Measurements from ENCODE around the gene BCO1. TPM values are rescaled to one million over a fixed set of nuclear protein-coding genes. Genes with fewer than 3 reads are reported as not detected.

BCO1 gene
- total RNA-seq, 2 experiments from 2014 or later: not detected

DNA sequence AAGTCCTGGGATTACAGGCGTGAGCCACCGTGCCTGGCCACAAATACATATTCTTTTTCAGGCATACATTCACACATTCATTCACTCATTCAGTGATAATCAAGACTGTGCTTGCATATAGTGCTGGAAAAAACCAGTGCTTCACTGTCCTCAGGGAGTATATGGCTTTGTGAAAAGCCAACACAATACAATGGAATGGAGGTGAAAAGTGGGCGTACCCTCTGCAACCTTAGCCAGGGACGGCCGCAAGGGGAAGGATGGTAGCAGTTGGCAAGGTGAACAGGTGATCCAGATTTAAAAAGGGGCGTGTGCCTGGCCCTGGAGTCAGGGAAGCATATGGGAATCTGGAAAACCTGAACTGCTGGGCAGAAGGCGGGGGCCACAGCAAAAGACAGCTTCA is 58.1 kb downstream of the BCO1 start:
- Histone ChIP-seq H3K36me3 (ENCODE audit: insufficient read depth, low read length) (no peaks in the 10 kb centered on the region), H3K9me3 (ENCODE audit: low read length) (no peaks in the 10 kb centered on the region), H3K9me2 (ENCODE audit: insufficient read depth, low read length) (no peaks in the 10 kb centered on the region), H3K79me2 (ENCODE audit: insufficient read depth, low read depth, low read length) (no peaks in the 10 kb centered on the region), H3K4me2 (ENCODE audit: low read length) (no peak overlapping the region), H3K4me3 (ENCODE audit: low read depth, low read length, poor library complexity, severe bottlenecking) (no peak overlapping the region), H3K4me1 (ENCODE audit: insufficient read depth, low read length, poor library complexity, severe bottlenecking) (no peaks in the 10 kb centered on the region), H3K27ac (ENCODE audit: low read depth, low read length, poor library complexity, severe bottlenecking) (no peak overlapping the region), H4K20me1 (ENCODE audit: insufficient read depth, low read length) (no peaks in the 10 kb centered on the region), H2AFZ (ENCODE audit: low read length) (no peak overlapping the region)
- TF ChIP-seq, protein P1, sequence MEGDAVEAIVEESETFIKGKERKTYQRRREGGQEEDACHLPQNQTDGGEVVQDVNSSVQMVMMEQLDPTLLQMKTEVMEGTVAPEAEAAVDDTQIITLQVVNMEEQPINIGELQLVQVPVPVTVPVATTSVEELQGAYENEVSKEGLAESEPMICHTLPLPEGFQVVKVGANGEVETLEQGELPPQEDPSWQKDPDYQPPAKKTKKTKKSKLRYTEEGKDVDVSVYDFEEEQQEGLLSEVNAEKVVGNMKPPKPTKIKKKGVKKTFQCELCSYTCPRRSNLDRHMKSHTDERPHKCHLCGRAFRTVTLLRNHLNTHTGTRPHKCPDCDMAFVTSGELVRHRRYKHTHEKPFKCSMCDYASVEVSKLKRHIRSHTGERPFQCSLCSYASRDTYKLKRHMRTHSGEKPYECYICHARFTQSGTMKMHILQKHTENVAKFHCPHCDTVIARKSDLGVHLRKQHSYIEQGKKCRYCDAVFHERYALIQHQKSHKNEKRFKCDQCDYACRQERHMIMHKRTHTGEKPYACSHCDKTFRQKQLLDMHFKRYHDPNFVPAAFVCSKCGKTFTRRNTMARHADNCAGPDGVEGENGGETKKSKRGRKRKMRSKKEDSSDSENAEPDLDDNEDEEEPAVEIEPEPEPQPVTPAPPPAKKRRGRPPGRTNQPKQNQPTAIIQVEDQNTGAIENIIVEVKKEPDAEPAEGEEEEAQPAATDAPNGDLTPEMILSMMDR (conservative IDR thresholded peaks at IDR 0.05; ENCODE audit: low read length): no peak
- TF ChIP-seq EZH2phosphoT487 (IDR thresholded peaks at IDR 0.05; ENCODE audit: borderline replicate concordance, low read depth, low read length): no peak
- CTCF ChIA-PET (ENCODE audit: unreplicated experiment): no interaction called here
- no peak for DNase-seq (ENCODE audit: low spot score)
- POLR2A ChIA-PET: interaction anchor here (0.6 kb wide), 1 partner anchor 1314 kb away, joined by 3 read pairs; no protein-coding TSS in a partner anchor
- BruUV-seq (replicated peaks): no TSS peak
- intact Hi-C loops (cut with micrococcal nuclease; ENCODE audit: unreplicated experiment): no loop called here

DNA sequence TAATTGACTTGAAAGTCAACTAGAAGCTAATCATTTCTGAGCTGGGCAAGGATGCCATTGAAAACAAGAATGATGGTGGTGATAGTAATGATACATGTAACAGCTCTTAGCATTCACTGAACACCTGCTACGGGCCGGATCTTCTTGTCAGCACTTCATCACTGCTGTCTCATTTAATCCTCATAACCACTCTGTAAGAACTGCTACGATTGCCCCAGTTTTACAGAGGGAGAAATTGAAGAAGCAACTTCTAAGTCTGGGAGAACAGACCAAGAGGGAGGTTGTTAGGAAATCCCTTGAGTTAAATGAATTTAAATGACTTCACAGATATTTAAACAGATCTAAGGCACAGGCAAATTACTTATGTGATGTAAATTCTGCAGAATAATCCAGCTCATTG is 69.3 kb downstream of the BCO1 start:
- POLR2A ChIA-PET: interaction anchor here (0.7 kb wide), 1 partner anchor 143 kb away, joined by 3 read pairs; no protein-coding TSS in a partner anchor
- DNase-seq (ENCODE audit: low spot score): no peak
- TF ChIP-seq EZH2phosphoT487 (IDR thresholded peaks at IDR 0.05; ENCODE audit: borderline replicate concordance, low read depth, low read length): no peak
- TF ChIP-seq, protein P1 (conservative IDR thresholded peaks at IDR 0.05; ENCODE audit: low read length): no peak
- H3K9me2 ChIP-seq (ENCODE audit: insufficient read depth, low read length): no peaks in the 10 kb centered on the region
- H3K4me1 ChIP-seq (ENCODE audit: insufficient read depth, low read length, poor library complexity, severe bottlenecking): no peaks in the 10 kb centered on the region
- CTCF ChIA-PET (ENCODE audit: unreplicated experiment): no interaction called here
- intact Hi-C loops (cut with micrococcal nuclease; ENCODE audit: unreplicated experiment): no loop called here
- no TSS peak for BruUV-seq (replicated peaks)
- no peak overlapping the region for H2AFZ ChIP-seq (ENCODE audit: low read length)
- no peaks in the 10 kb centered on the region for H3K79me2 ChIP-seq (ENCODE audit: insufficient read depth, low read depth, low read length)
- H3K4me2 ChIP-seq (ENCODE audit: low read length): no peak overlapping the region
- no peak overlapping the region for H3K27ac ChIP-seq (ENCODE audit: low read depth, low read length, poor library complexity, severe bottlenecking)
- no peaks in the 10 kb centered on the region for H4K20me1 ChIP-seq (ENCODE audit: insufficient read depth, low read length)
- no peak overlapping the region for H3K4me3 ChIP-seq (ENCODE audit: low read depth, low read length, poor library complexity, severe bottlenecking)
- no peaks in the 10 kb centered on the region for H3K9me3 ChIP-seq (ENCODE audit: low read length)
- no peaks in the 10 kb centered on the region for H3K36me3 ChIP-seq (ENCODE audit: insufficient read depth, low read length)

DNA sequence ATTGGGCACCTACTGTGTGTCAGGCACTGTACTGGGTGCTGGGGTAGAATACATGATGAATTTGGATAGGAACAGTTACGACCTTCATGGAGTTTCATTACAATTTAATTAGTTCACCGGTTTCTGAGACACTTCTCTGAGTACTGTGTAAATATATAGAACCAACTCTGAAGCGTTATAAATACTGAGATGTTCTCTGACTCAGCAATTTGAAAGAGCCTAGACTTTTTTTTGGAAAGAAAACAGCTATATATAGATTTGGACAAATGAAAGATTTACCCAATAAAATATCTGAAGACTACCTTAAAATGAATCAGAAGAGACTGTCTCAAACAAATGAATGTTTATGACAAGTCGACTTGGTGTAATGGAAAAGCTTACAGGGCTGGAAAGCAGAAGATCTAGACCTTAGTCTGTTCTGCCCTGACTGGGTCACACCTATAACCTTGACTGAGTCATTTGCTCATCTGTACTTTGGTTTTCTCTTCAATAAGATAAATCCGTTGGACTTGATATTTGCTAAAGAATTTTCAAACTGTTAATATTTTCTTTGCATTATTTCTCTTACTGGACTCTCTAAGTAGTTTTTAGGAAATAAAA is 71.7 kb downstream of the BCO1 start:
- intact Hi-C loops (cut with micrococcal nuclease; ENCODE audit: unreplicated experiment): loop anchor here (10.0 kb wide), 1 partner anchor 215 kb away; the partner anchor contains the start of gene GCSH
- POLR2A ChIA-PET: interaction anchor here (0.7 to 1.0 kb wide), 3 partner anchors 12 to 421 kb away, joined by 3 read pairs; no protein-coding TSS in a partner anchor
- H3K9me2 ChIP-seq (ENCODE audit: insufficient read depth, low read length): no peaks in the 10 kb centered on the region
- H3K4me2 ChIP-seq (ENCODE audit: low read length): no peak overlapping the region
- no peaks in the 10 kb centered on the region for H3K9me3 ChIP-seq (ENCODE audit: low read length)
- H3K79me2 ChIP-seq (ENCODE audit: insufficient read depth, low read depth, low read length): peaks cover 13% of the 10 kb centered on the region; the same call in 1 of the 2 replicates
- H3K4me1 ChIP-seq (ENCODE audit: insufficient read depth, low read length, poor library complexity, severe bottlenecking): peaks cover 8% of the 10 kb centered on the region
- no peak overlapping the region for H3K4me3 ChIP-seq (ENCODE audit: low read depth, low read length, poor library complexity, severe bottlenecking)
- CTCF ChIA-PET (ENCODE audit: unreplicated experiment): no interaction called here
- TF ChIP-seq, protein P1 (conservative IDR thresholded peaks at IDR 0.05; ENCODE audit: low read length): no peak
- no peak for TF ChIP-seq EZH2phosphoT487 (IDR thresholded peaks at IDR 0.05; ENCODE audit: borderline replicate concordance, low read depth, low read length)
- H3K27ac ChIP-seq (ENCODE audit: low read depth, low read length, poor library complexity, severe bottlenecking): no peak overlapping the region
- DNase-seq (ENCODE audit: low spot score): no peak
- H2AFZ ChIP-seq (ENCODE audit: low read length): no peak overlapping the region
- H3K36me3 ChIP-seq (ENCODE audit: insufficient read depth, low read length): no peaks in the 10 kb centered on the region
- no TSS peak for BruUV-seq (replicated peaks)
- H4K20me1 ChIP-seq (ENCODE audit: insufficient read depth, low read length): no peaks in the 10 kb centered on the region
